Measurements from ENCODE around the gene SMAD7.

SMAD7 gene

GRCh38 chr18:48935433-48935774 lies 15.4 kb downstream of the SMAD7 start:
- Histone ChIP-seq H3K4ac (ENCODE audit: low read depth, low read length) (peak overlapping the region; percentile 98), H2AK5ac (ENCODE audit: low read length) (no peak overlapping the region), H3K27me3 (ENCODE audit: insufficient read depth, low read length) (no peaks in the 10 kb centered on the region), H4K12ac (ENCODE audit: low read depth, low read length) (no peak overlapping the region), H3K36me3 (ENCODE audit: control insufficient read depth in 1 of 2, insufficient read depth in 2 of 2, low read length in 2 of 2) (peaks cover 60 to 75% of the 10 kb centered on the region in 2 experiments), H3K18ac (ENCODE audit: low read length) (peak overlapping the region; percentile 79), H3K27ac (ENCODE audit: low read depth, low read length) (peak overlapping the region; percentile 42), H4K91ac (ENCODE audit: low read depth, low read length) (no peak overlapping the region), H3K79me2 (ENCODE audit: control insufficient read depth, insufficient read depth, low read length, poor library complexity) (peaks cover 64% of the 10 kb centered on the region), H3K4me1 (ENCODE audit: control insufficient read depth in 1 of 2, insufficient read depth in 2 of 2, low read length in 2 of 2) (peaks cover 76% of the 10 kb centered on the region in 2 experiments), H2AFZ (ENCODE audit: insufficient read depth, low read length, poor library complexity) (no peak overlapping the region), H3K23ac (ENCODE audit: low read length) (no peak overlapping the region), H3K4me3 (ENCODE audit: low read depth, low read length) (no peak overlapping the region), H2BK120ac (ENCODE audit: insufficient read depth, low read length, poor library complexity) (no peak overlapping the region), H3K14ac (ENCODE audit: low read length) (peak overlapping the region; percentile 43), H2BK5ac (ENCODE audit: low read depth, low read length, poor library complexity) (peak overlapping the region; percentile 6), H3K9ac (ENCODE audit: low read length) (no peak overlapping the region), H4K8ac (ENCODE audit: low read depth, low read length) (peak overlapping the region; percentile 14), H3K79me1 (ENCODE audit: low read length) (peaks cover 22% of the 10 kb centered on the region), H2BK12ac (ENCODE audit: low read length) (no peak overlapping the region), H3K4me2 (ENCODE audit: low read length) (no peak overlapping the region), H3K9me3 (ENCODE audit: insufficient read depth, low read depth, low read length) (no peaks in the 10 kb centered on the region)
- WGBS (ENCODE audit: extremely low coverage, insufficient coverage, insufficient read length), result no CpG with 5 or more reads among the region's 9 CpGs
- DNase-seq, result no peak

- no CpG with 5 or more reads among the region's 14 CpGs for WGBS (ENCODE audit: extremely low coverage, insufficient coverage, insufficient read length)
- no peak overlapping the region for H4K91ac ChIP-seq (ENCODE audit: low read depth, low read length)
- DNase-seq, result no peak
- H4K12ac ChIP-seq (ENCODE audit: low read depth, low read length), result no peak overlapping the region
- peak overlapping the region; percentile 44 for H3K27ac ChIP-seq (ENCODE audit: low read depth, low read length)
- H2AFZ ChIP-seq (ENCODE audit: insufficient read depth, low read length, poor library complexity), result no peak overlapping the region
- H3K79me1 ChIP-seq (ENCODE audit: low read length), result peaks cover 20% of the 10 kb centered on the region
- H3K79me2 ChIP-seq (ENCODE audit: control insufficient read depth, insufficient read depth, low read length, poor library complexity), result peaks cover 63% of the 10 kb centered on the region
- H3K9ac ChIP-seq (ENCODE audit: low read length), result no peak overlapping the region
- peak overlapping the region; percentile 6 for H2BK5ac ChIP-seq (ENCODE audit: low read depth, low read length, poor library complexity)
- no peak overlapping the region for H3K4me2 ChIP-seq (ENCODE audit: low read length)
- no peaks in the 10 kb centered on the region for H3K27me3 ChIP-seq (ENCODE audit: insufficient read depth, low read length)
- no peak overlapping the region for H3K4me3 ChIP-seq (ENCODE audit: low read depth, low read length)
- H3K4ac ChIP-seq (ENCODE audit: low read depth, low read length), result peak overlapping the region; percentile 98
- no peak overlapping the region for H2AK5ac ChIP-seq (ENCODE audit: low read length)
- H2BK120ac ChIP-seq (ENCODE audit: insufficient read depth, low read length, poor library complexity), result no peak overlapping the region
- no peak overlapping the region for H3K23ac ChIP-seq (ENCODE audit: low read length)
- no peak overlapping the region for H3K14ac ChIP-seq (ENCODE audit: low read length)
- H3K36me3 ChIP-seq (ENCODE audit: control insufficient read depth in 1 of 2, insufficient read depth in 2 of 2, low read length in 2 of 2), result peaks cover 55 to 70% of the 10 kb centered on the region in 2 experiments
- H3K4me1 ChIP-seq (ENCODE audit: control insufficient read depth in 1 of 2, insufficient read depth in 2 of 2, low read length in 2 of 2), result peaks cover 76 to 77% of the 10 kb centered on the region in 2 experiments
- H2BK12ac ChIP-seq (ENCODE audit: low read length), result peak overlapping the region; percentile 13
- H3K18ac ChIP-seq (ENCODE audit: low read length), result peak overlapping the region; percentile 79
- H4K8ac ChIP-seq (ENCODE audit: low read depth, low read length), result peak overlapping the region; percentile 14
- H3K9me3 ChIP-seq (ENCODE audit: insufficient read depth, low read depth, low read length), result no peaks in the 10 kb centered on the region
Measured at GRCh38 chr18:48934723-48935432, 15.9 kb downstream of the SMAD7 start.

- Histone ChIP-seq H4K12ac (ENCODE audit: low read depth, low read length) (no peak overlapping the region), H3K4ac (ENCODE audit: low read depth, low read length) (peak overlapping the region; percentile 51), H3K9ac (ENCODE audit: low read length) (no peak overlapping the region), H2BK120ac (ENCODE audit: insufficient read depth, low read length, poor library complexity) (no peak overlapping the region), H3K23ac (ENCODE audit: low read length) (no peak overlapping the region), H4K91ac (ENCODE audit: low read depth, low read length) (no peak overlapping the region), H3K36me3 (ENCODE audit: control insufficient read depth in 1 of 2, insufficient read depth in 2 of 2, low read length in 2 of 2) (peaks cover 53 to 65% of the 10 kb centered on the region in 2 experiments), H3K4me2 (ENCODE audit: low read length) (no peak overlapping the region), H3K79me2 (ENCODE audit: control insufficient read depth, insufficient read depth, low read length, poor library complexity) (peaks cover 63% of the 10 kb centered on the region), H2AK5ac (ENCODE audit: low read length) (no peak overlapping the region), H4K8ac (ENCODE audit: low read depth, low read length) (no peak overlapping the region), H2AFZ (ENCODE audit: insufficient read depth, low read length, poor library complexity) (no peak overlapping the region), H3K79me1 (ENCODE audit: low read length) (peaks cover 20% of the 10 kb centered on the region), H3K4me1 (ENCODE audit: control insufficient read depth in 1 of 2, insufficient read depth in 2 of 2, low read length in 2 of 2) (peaks cover 73 to 76% of the 10 kb centered on the region in 2 experiments), H3K4me3 (ENCODE audit: low read depth, low read length) (no peak overlapping the region), H3K27ac (ENCODE audit: low read depth, low read length) (peak overlapping the region; percentile 13), H3K14ac (ENCODE audit: low read length) (no peak overlapping the region), H2BK12ac (ENCODE audit: low read length) (no peak overlapping the region), H3K18ac (ENCODE audit: low read length) (no peak overlapping the region), H2BK5ac (ENCODE audit: low read depth, low read length, poor library complexity) (no peak overlapping the region), H3K9me3 (ENCODE audit: insufficient read depth, low read depth, low read length) (no peaks in the 10 kb centered on the region), H3K27me3 (ENCODE audit: insufficient read depth, low read length) (no peaks in the 10 kb centered on the region)
- no peak for DNase-seq
- WGBS (ENCODE audit: extremely low coverage, insufficient coverage, insufficient read length), result no CpG with 5 or more reads among the region's 3 CpGs
Measured at GRCh38 chr18:48934415-48934722, 16.4 kb downstream of the SMAD7 start.

- peak overlapping the region; percentile 13 for H3K27ac ChIP-seq (ENCODE audit: low read depth, low read length)
- H2AFZ ChIP-seq (ENCODE audit: insufficient read depth, low read length, poor library complexity), result no peak overlapping the region
- no peak overlapping the region for H2BK120ac ChIP-seq (ENCODE audit: insufficient read depth, low read length, poor library complexity)
- H3K4me3 ChIP-seq (ENCODE audit: low read depth, low read length), result peak overlapping the region; percentile 10
- H3K79me2 ChIP-seq (ENCODE audit: control insufficient read depth, insufficient read depth, low read length, poor library complexity), result peaks cover 66% of the 10 kb centered on the region
- H3K9me3 ChIP-seq (ENCODE audit: insufficient read depth, low read depth, low read length), result no peaks in the 10 kb centered on the region
- no peaks in the 10 kb centered on the region for H3K27me3 ChIP-seq (ENCODE audit: insufficient read depth, low read length)
- WGBS (ENCODE audit: extremely low coverage, insufficient coverage, insufficient read length), result no CpG with 5 or more reads among the region's 23 CpGs
- H2BK12ac ChIP-seq (ENCODE audit: low read length), result no peak overlapping the region
- peaks cover 52 to 68% of the 10 kb centered on the region in 2 experiments for H3K36me3 ChIP-seq (ENCODE audit: control insufficient read depth in 1 of 2, insufficient read depth in 2 of 2, low read length in 2 of 2)
- no peak for DNase-seq
- H3K23ac ChIP-seq (ENCODE audit: low read length), result no peak overlapping the region
- peak overlapping the region; percentile 48 for H2BK5ac ChIP-seq (ENCODE audit: low read depth, low read length, poor library complexity)
- no peak overlapping the region for H4K91ac ChIP-seq (ENCODE audit: low read depth, low read length)
- H3K18ac ChIP-seq (ENCODE audit: low read length), result peak overlapping the region; percentile 60
- H3K14ac ChIP-seq (ENCODE audit: low read length), result peak overlapping the region; percentile 47
- H3K4ac ChIP-seq (ENCODE audit: low read depth, low read length), result peak overlapping the region; percentile 51
- no peak overlapping the region for H4K12ac ChIP-seq (ENCODE audit: low read depth, low read length)
- no peak overlapping the region for H2AK5ac ChIP-seq (ENCODE audit: low read length)
- H3K79me1 ChIP-seq (ENCODE audit: low read length), result peaks cover 22% of the 10 kb centered on the region
- H3K4me1 ChIP-seq (ENCODE audit: control insufficient read depth in 1 of 2, insufficient read depth in 2 of 2, low read length in 2 of 2), result peaks cover 76% of the 10 kb centered on the region in 2 experiments
- no peak overlapping the region for H3K4me2 ChIP-seq (ENCODE audit: low read length)
- H3K9ac ChIP-seq (ENCODE audit: low read length), result peak overlapping the region; percentile 18
- H4K8ac ChIP-seq (ENCODE audit: low read depth, low read length), result no peak overlapping the region
Measured at GRCh38 chr18:48933578-48934414, 17.0 kb downstream of the SMAD7 start.
